K562 (cell line): Measurements from ENCODE around the gene SLAMF9. TPM values are rescaled to one million over a fixed set of nuclear protein-coding genes. Genes with fewer than 3 reads are reported as not detected.

Experiments used
- ATAC-seq: fragments of 200-7000 bp; cut with Tn5 transposase; 3 replicates; pipeline ENCODE4 v1.9.1; 2020; ENCODE audit warnings: moderate library complexity
- BruUV-seq: library from RNA; stranded (reverse); fragments of 400-500 nt; replicated peaks from 2 replicates; lab custom pipeline; 2021; lab: Mats Ljungman, UMichigan
- CTCF ChIA-PET: fragments of 300-600 bp; formaldehyde crosslinking; extraction: SDS; loops from one replicate; lab custom pipeline; 2021; ENCODE audit warnings: low intra/inter-chr PET ratio; lab: Yijun Ruan, JAX
- POLR2A ChIA-PET: fragments of 300-600, 350-650 bp; sonication (Branson Sonifier 250); formaldehyde crosslinking; extraction: SDS; loops from one replicate; lab custom pipeline; 2021; ENCODE audit warnings: antibody characterized with exemption, inconsistent platforms; lab: Yijun Ruan, JAX
- DNase-seq, 4 experiments: peaks; one replicate each; pipeline versions ENCODE4 v3.0.0 to v3.0.0-alpha.2; 2011 to 2018; ENCODE audit warnings: low spot score in 3 of 4, mixed read lengths in 3 of 4; ENCODE audit errors: extremely low read depth in 1 of 4
- FAIRE-seq: peaks from 2 replicates; lab custom pipeline; 2011; peaks lifted over from hg19 to GRCh38; lab: Jason Lieb, UNC
- H2AFZ ChIP-seq: 2 replicates; pipeline ENCODE4 v1.6.0; 2011; ENCODE audit warnings: low read depth, low read length, control low read depth, inconsistent platforms
- H3K27ac ChIP-seq: fragments of 200-600 bp; 3 replicates; pipeline ENCODE4 v1.8.0; 2011; ENCODE audit warnings: low read depth, mild to moderate bottlenecking, control low read depth, inconsistent platforms, low read length, moderate library complexity, mixed read lengths; ENCODE audit errors: extremely low read depth
- H3K27me3 ChIP-seq, 2 experiments: fragments of 300-600 bp in 1 of 2; 2 replicates in 1 of 2; 3 replicates in 1 of 2; pipeline versions ENCODE4 v1.6.0 to v1.8.0; 2011; ENCODE audit warnings: inconsistent platforms in 2 of 2, low read length in 2 of 2, mild to moderate bottlenecking in 1 of 2, mixed read lengths in 1 of 2, moderate library complexity in 1 of 2; ENCODE audit not compliant: control insufficient read depth in 2 of 2, insufficient read depth in 2 of 2
- H3K36me3 ChIP-seq: fragments of 300-600 bp; 3 replicates; pipeline ENCODE4 v1.8.0; 2011; ENCODE audit warnings: mild to moderate bottlenecking, low read length, inconsistent platforms; ENCODE audit not compliant: control insufficient read depth, insufficient read depth
- H3K4me1 ChIP-seq, 2 experiments: fragments of 200-600 bp in 1 of 2; replicated peaks in 1 of 2; 2 replicates in 1 of 2; 3 replicates in 1 of 2; pipeline versions ENCODE4 v1.5.1 to v1.8.0; 2011; ENCODE audit warnings: inconsistent platforms in 2 of 2, low read length in 2 of 2, mild to moderate bottlenecking in 1 of 2, mixed read lengths in 1 of 2, moderate library complexity in 1 of 2; ENCODE audit not compliant: control insufficient read depth in 2 of 2, insufficient read depth in 2 of 2
- H3K4me2 ChIP-seq: 2 replicates; pipeline ENCODE4 v1.6.1; 2011; ENCODE audit warnings: low read length, control low read depth, inconsistent platforms, mixed read lengths; ENCODE audit not compliant: insufficient read depth
- H3K4me3 ChIP-seq: fragments of 200-600 bp; sonication (generic), shearing (Covaris generic); 2 replicates; pipeline ENCODE4 v1.5.1; 2016; ENCODE audit warnings: control low read depth, inconsistent platforms
- H3K79me2 ChIP-seq: fragments of 200-600 bp; 3 replicates; pipeline ENCODE4 v1.8.0; 2011; ENCODE audit warnings: low read length, inconsistent platforms; ENCODE audit not compliant: control insufficient read depth, insufficient read depth
- H3K9ac ChIP-seq, 2 experiments: 2 replicates each; pipeline versions ENCODE4 v1.6.0 to v1.6.1; 2011; ENCODE audit warnings: low read depth in 2 of 2, low read length in 2 of 2, control low read depth in 1 of 2, inconsistent platforms in 1 of 2, mild to moderate bottlenecking in 1 of 2, mixed read lengths in 1 of 2; ENCODE audit not compliant: insufficient read depth in 1 of 2
- H3K9me1 ChIP-seq: one replicate; pipeline ENCODE4 v1.6.0; 2011; ENCODE audit warnings: inconsistent platforms, mild to moderate bottlenecking, low read length, moderate library complexity; ENCODE audit not compliant: control insufficient read depth, insufficient read depth
- H3K9me3 ChIP-seq: replicated peaks from 2 replicates; pipeline ENCODE4 v1.5.1; 2011; ENCODE audit warnings: low read depth, low read length, inconsistent platforms; ENCODE audit not compliant: control insufficient read depth, insufficient read depth
- H4K20me1 ChIP-seq: replicated peaks from 2 replicates; pipeline ENCODE4 v1.6.1; 2011; ENCODE audit warnings: low read length, inconsistent platforms, mixed read lengths; ENCODE audit not compliant: control insufficient read depth, insufficient read depth
- CEBPG ChIP-seq, 3 experiments: fragments of 200-800 bp in 1 of 3; sonication (Bioruptor generic) in 1 of 3; sonication (generic) in 1 of 3; formaldehyde crosslinking in 1 of 3; IDR thresholded peaks in 2 of 3; conservative IDR thresholded peaks in 1 of 3; 2 replicates each; pipeline versions ENCODE4 v1.6.1 to v1.8.0; 2016 to 2022; ENCODE audit warnings: missing compliant biosample characterization in 2 of 3, missing genetic modification characterization in 2 of 3, mild to moderate bottlenecking in 1 of 3, missing genetic modification reagents in 1 of 3
- CREB5 ChIP-seq: fragments of 250-450 bp; sonication (Bioruptor Pico); IDR thresholded peaks from 2 replicates; pipeline ENCODE4 v1.5.0; 2020; ENCODE audit warnings: mild to moderate bottlenecking
- DIDO1 ChIP-seq: fragments of 450-650 bp; IDR thresholded peaks from 2 replicates; pipeline ENCODE4 v1.6.1; 2016; ENCODE audit warnings: low read depth, missing biosample characterization, missing genetic modification characterization
- ELF4 ChIP-seq: fragments of 450-650 bp; formaldehyde crosslinking; IDR thresholded peaks from 2 replicates; pipeline ENCODE4 v1.4.0; 2022; ENCODE audit warnings: missing genetic modification characterization
- JUND ChIP-seq, 2 experiments: IDR thresholded peaks; 2 replicates in 1 of 2; 3 replicates in 1 of 2; pipeline ENCODE4 v1.6.1; 2011; ENCODE audit warnings: borderline replicate concordance in 2 of 2, low read depth in 2 of 2, low read length in 2 of 2, improper control_type of control experiment in 1 of 2, missing biosample characterization in 1 of 2, missing genetic modification characterization in 1 of 2, missing genetic modification reagents in 1 of 2
- PCBP1 ChIP-seq: fragments of 200-400 bp; formaldehyde crosslinking; IDR thresholded peaks from 2 replicates; pipeline ENCODE4 v1.6.1; 2018; ENCODE audit warnings: mild to moderate bottlenecking, low read depth, low read length; ENCODE audit not compliant: poor library complexity, severe bottlenecking
- PCBP2 ChIP-seq: fragments of 200-400 bp; formaldehyde crosslinking; IDR thresholded peaks from 2 replicates; pipeline ENCODE4 v1.6.1; 2018; ENCODE audit warnings: low read length, low read depth, mild to moderate bottlenecking, moderate library complexity; ENCODE audit not compliant: poor library complexity, severe bottlenecking
- POLR2A ChIP-seq: fragments of 450-650 bp; conservative IDR thresholded peaks from 2 replicates; pipeline ENCODE4 v1.6.1; 2016
- ZBTB2 ChIP-seq: fragments of 450-650 bp; IDR thresholded peaks from 2 replicates; pipeline ENCODE4 v1.6.1; 2016; ENCODE audit warnings: antibody characterized with exemption
- ZNF121 ChIP-seq: sonication (generic); formaldehyde crosslinking; conservative IDR thresholded peaks from 2 replicates; pipeline ENCODE4 v1.8.0; 2022; ENCODE audit warnings: missing genetic modification reagents
- ZNF518B ChIP-seq: fragments of 250-450 bp; sonication (Bioruptor Pico); IDR thresholded peaks from 2 replicates; pipeline ENCODE4 v1.5.0; 2021; ENCODE audit warnings: mild to moderate bottlenecking, moderate library complexity
- ZNF740 ChIP-seq, 3 experiments: fragments of 200-800 bp in 1 of 3; sonication (Bioruptor generic) in 1 of 3; sonication (generic) in 1 of 3; formaldehyde crosslinking in 1 of 3; IDR thresholded peaks; 2 replicates each; pipeline versions ENCODE4 v1.6.1 to v1.8.0; 2016 to 2022; ENCODE audit warnings: mild to moderate bottlenecking in 2 of 3, missing compliant biosample characterization in 2 of 3, missing genetic modification characterization in 2 of 3, missing genetic modification reagents in 1 of 3
- WGBS: fragments of 100-300 bp; shearing (Covaris generic); methylation state at CpG from one replicate; pipeline ENCODE4 v1.1.6; 2016; ENCODE audit warnings: low coverage, mixed read lengths; ENCODE audit not compliant: insufficient coverage; ENCODE audit errors: missing lambda C conversion rate; 5-methylcytosine and 5-hydroxymethylcytosine counted together
- in situ Hi-C: fragments of 300-500 bp; cut with MboI; formaldehyde crosslinking; loops from 4 replicates; pipeline ENCODE4 v1.15.0; 2018; ENCODE audit warnings: inconsistent platforms, mixed read lengths
- intact Hi-C: fragments of 100-400 bp; cut with micrococcal nuclease; formaldehyde crosslinking; loops from 2 replicates; pipeline ENCODE4 v1.14.2; 2022
- polyA plus RNA-seq, 8 experiments: library from polyadenylated mRNA; depleted of rRNA in 4 of 8; stranded (reverse) in 5 of 8; unstranded in 3 of 8; fragments of >200 nt; fragmentation: Nextera tagmentation in 2 of 8; fragmentation: Illumina TruSeq in 1 of 8; extraction: Ambion mirVana in 2 of 8; extraction: Trizol in 1 of 8; gene quantifications; 2 replicates each; pipeline versions ENCODE4 v1.2.1 to v1.2.3, GENCODE V29; 2011 to 2014; ENCODE audit warnings: inconsistent platforms in 1 of 8, missing spikeins in 1 of 8
- total RNA-seq, 7 experiments: library from RNA; depleted of rRNA in 6 of 7; stranded (reverse); fragments of >200 nt in 6 of 7; fragmentation: Illumina TruSeq in 2 of 7; extraction: Trizol in 2 of 7; gene quantifications; 2 replicates each; pipeline versions ENCODE4 v1.2.1 to v1.2.3, GENCODE V29; 2011 to 2021; ENCODE audit warnings: low replicate concordance in 1 of 7

The SLAMF9 gene
- total and polyA plus RNA-seq, 9 of the 15 experiments (the other 6 are each of a cell fraction or from before 2014, with no cell fraction given) = 0.13 to 0.21 TPM; not detected in 7

- in situ Hi-C loops = no loop called here
- Histone ChIP-seq H3K36me3 (no peaks in the 10 kb centered on the region), H4K20me1 (no peaks in the 10 kb centered on the region), H3K9me1 (no peaks in the 10 kb centered on the region), H3K9me3 (no peaks in the 10 kb centered on the region), H3K9ac (no peak overlapping the region), H3K27ac (no peak overlapping the region), H2AFZ (peak overlapping the region; percentile 57; the same call in 1 of the 2 replicates), H3K4me3 (no peak overlapping the region), H3K79me2 (no peaks in the 10 kb centered on the region), H3K4me2 (peak overlapping the region; percentile 21; the same call in 1 of the 2 replicates), H3K4me1 (peaks cover 26 to 30% of the 10 kb centered on the region in 2 experiments), H3K27me3 (peaks cover 2 to 5% of the 10 kb centered on the region in 2 experiments; a peak in 2 of 5 replicates)
- 7% methylated on average over 5 of the region's 5 CpGs for WGBS
- DNase-seq = no peak
- ChIA-PET POLR2A (interaction anchor here (0.6 kb wide), 1 partner anchor 113 kb away, joined by 6 read pairs; no protein-coding TSS in a partner anchor), CTCF (no interaction called here)
- ATAC-seq = no peak
- no TSS peak for BruUV-seq
- FAIRE-seq = no peak
- intact Hi-C loops = no loop called here
- TF ChIP-seq ZNF518B (CRISPR knock-in tag) = no peak
- no peak for TF ChIP-seq POLR2A
- no peak for TF ChIP-seq ZNF121
- no peak for TF ChIP-seq JUND (IDR thresholded peaks at IDR 0.05; ENCODE audit: borderline replicate concordance, low read depth, low read length)
- TF ChIP-seq JUND (tag; IDR thresholded peaks at IDR 0.05; ENCODE audit: borderline replicate concordance, low read depth, low read length) = no peak
- TF ChIP-seq ELF4 = no peak
- peak; percentile 64 for TF ChIP-seq ZNF740 (CRISPR knock-in tag; IDR thresholded peaks at IDR 0.05)
- TF ChIP-seq ZNF740 (tag; IDR thresholded peaks at IDR 0.05) = no peak
- no peak for TF ChIP-seq PCBP1
- TF ChIP-seq DIDO1 (tag) = no peak
- TF ChIP-seq ZBTB2 = no peak
- no peak for TF ChIP-seq CREB5 (CRISPR knock-in tag)
- TF ChIP-seq CEBPG (CRISPR knock-in tag; IDR thresholded peaks at IDR 0.05) = no peak
- TF ChIP-seq CEBPG (tag; conservative IDR thresholded peaks at IDR 0.05 in 1 of 2, IDR thresholded peaks at IDR 0.05 in 1 of 2) = peak in 1 of 2 experiments; percentile 26; a peak in 1 of 4 replicates
- TF ChIP-seq PCBP2 = no peak
Measured at GRCh38 chr1:159960721-159961381, 6.8 kb upstream of the SLAMF9 start.
